Calu3 (cell line): ENCODE results near the gene OR51A2. TPM values are rescaled to one million over a fixed set of nuclear protein-coding genes. Genes with fewer than 3 reads are reported as not detected.

Experiments used
- BruUV-seq: library from RNA; stranded (reverse); fragments of 400-500 nt; replicated peaks from 2 replicates; lab custom pipeline; 2021; lab: Mats Ljungman, UMichigan
- CTCF ChIA-PET: fragments of 300-600 bp; sonication (Branson Sonifier 250); formaldehyde crosslinking; loops from one replicate; lab custom pipeline; 2022; ENCODE audit warnings: antibody characterized with exemption; lab: Charles Lee
- DNase-seq: peaks from one replicate; pipeline ENCODE4 v3.0.0; 2022
- H3K27ac Mint-ChIP-seq: one replicate; pipeline ENCODE4 v1.8.0; 2022; ENCODE audit warnings: mixed read lengths; ENCODE audit not compliant: unreplicated experiment
- H3K27me3 Mint-ChIP-seq: one replicate; pipeline ENCODE4 v1.8.0; 2022; ENCODE audit warnings: mixed read lengths; ENCODE audit not compliant: unreplicated experiment
- H3K36me3 Mint-ChIP-seq: one replicate; pipeline ENCODE4 v1.8.0; 2022; ENCODE audit warnings: mild to moderate bottlenecking, moderate library complexity, mixed read lengths; ENCODE audit not compliant: insufficient read depth, unreplicated experiment
- H3K4me1 Mint-ChIP-seq: one replicate; pipeline ENCODE4 v1.8.0; 2022; ENCODE audit warnings: mild to moderate bottlenecking, low read depth, mixed read lengths; ENCODE audit not compliant: unreplicated experiment
- H3K4me3 Mint-ChIP-seq: one replicate; pipeline ENCODE4 v1.8.0; 2022; ENCODE audit warnings: mild to moderate bottlenecking, low read depth, moderate library complexity, mixed read lengths; ENCODE audit not compliant: unreplicated experiment
- H3K9me3 Mint-ChIP-seq: one replicate; pipeline ENCODE4 v1.8.0; 2022; ENCODE audit warnings: low read depth, mixed read lengths; ENCODE audit not compliant: unreplicated experiment
- intact Hi-C: fragments of 100-400 bp; cut with micrococcal nuclease; formaldehyde crosslinking; loops from one replicate; pipeline ENCODE4 v1.10.0; 2022; ENCODE audit not compliant: unreplicated experiment
- total RNA-seq: library from RNA; stranded (reverse); gene quantifications from 2 replicates; pipeline ENCODE4 v1.2.3, GENCODE V29; 2022
- TF ChIP-seq, protein P1 (sequence below): fragments of 200-600 bp; IDR thresholded peaks from one replicate; pipeline ENCODE4 v1.8.0; 2022; ENCODE audit warnings: antibody characterized with exemption; ENCODE audit not compliant: unreplicated experiment

OR51A2 gene
- total RNA-seq, 1 experiment from 2014 or later = not detected

DNA sequence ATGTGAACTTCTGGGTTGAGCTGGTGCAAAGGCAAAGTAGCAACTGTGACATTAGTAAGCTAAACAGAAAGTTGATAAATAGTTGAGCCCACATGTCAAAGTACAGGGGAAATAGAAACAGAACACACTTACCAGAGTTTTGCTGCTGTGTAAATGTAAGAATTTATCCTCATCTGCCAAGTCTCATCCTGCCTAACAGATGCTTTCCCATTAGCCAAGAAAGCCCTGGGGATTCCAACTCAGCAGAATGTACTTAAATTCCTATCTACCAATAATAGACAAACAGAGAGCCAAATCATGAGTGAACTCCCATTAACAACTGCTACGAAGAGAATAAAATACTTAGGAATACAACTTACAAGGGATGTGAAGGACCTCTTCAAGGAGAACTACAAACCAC is 7.3 kb upstream of the OR51A2 start:
- no peaks in the 10 kb centered on the region for H3K36me3 Mint-ChIP-seq
- H3K27me3 Mint-ChIP-seq = no peaks in the 10 kb centered on the region
- TF ChIP-seq, protein P1, sequence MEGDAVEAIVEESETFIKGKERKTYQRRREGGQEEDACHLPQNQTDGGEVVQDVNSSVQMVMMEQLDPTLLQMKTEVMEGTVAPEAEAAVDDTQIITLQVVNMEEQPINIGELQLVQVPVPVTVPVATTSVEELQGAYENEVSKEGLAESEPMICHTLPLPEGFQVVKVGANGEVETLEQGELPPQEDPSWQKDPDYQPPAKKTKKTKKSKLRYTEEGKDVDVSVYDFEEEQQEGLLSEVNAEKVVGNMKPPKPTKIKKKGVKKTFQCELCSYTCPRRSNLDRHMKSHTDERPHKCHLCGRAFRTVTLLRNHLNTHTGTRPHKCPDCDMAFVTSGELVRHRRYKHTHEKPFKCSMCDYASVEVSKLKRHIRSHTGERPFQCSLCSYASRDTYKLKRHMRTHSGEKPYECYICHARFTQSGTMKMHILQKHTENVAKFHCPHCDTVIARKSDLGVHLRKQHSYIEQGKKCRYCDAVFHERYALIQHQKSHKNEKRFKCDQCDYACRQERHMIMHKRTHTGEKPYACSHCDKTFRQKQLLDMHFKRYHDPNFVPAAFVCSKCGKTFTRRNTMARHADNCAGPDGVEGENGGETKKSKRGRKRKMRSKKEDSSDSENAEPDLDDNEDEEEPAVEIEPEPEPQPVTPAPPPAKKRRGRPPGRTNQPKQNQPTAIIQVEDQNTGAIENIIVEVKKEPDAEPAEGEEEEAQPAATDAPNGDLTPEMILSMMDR = no peak
- no peak for DNase-seq
- H3K9me3 Mint-ChIP-seq = peaks cover 2% of the 10 kb centered on the region
- intact Hi-C loops = no loop called here
- no peaks in the 10 kb centered on the region for H3K4me1 Mint-ChIP-seq
- no peak overlapping the region for H3K4me3 Mint-ChIP-seq
- CTCF ChIA-PET = no interaction called here
- H3K27ac Mint-ChIP-seq = no peak overlapping the region
- no TSS peak for BruUV-seq

GRCh38 chr11:4960877-4961276 is 5.4 kb upstream of the OR51A2 start:
- intact Hi-C loops = no loop called here
- no peaks in the 10 kb centered on the region for H3K27me3 Mint-ChIP-seq
- peaks cover 2% of the 10 kb centered on the region for H3K9me3 Mint-ChIP-seq
- H3K36me3 Mint-ChIP-seq = no peaks in the 10 kb centered on the region
- CTCF ChIA-PET = no interaction called here
- no peaks in the 10 kb centered on the region for H3K4me1 Mint-ChIP-seq
- H3K27ac Mint-ChIP-seq = no peak overlapping the region
- TF ChIP-seq, protein P1 = no peak
- no TSS peak for BruUV-seq
- DNase-seq = no peak
- H3K4me3 Mint-ChIP-seq = no peak overlapping the region

GRCh38 chr11:4957396-4957795 is 1.9 kb upstream of the OR51A2 start:
- DNase-seq = no peak
- Mint-ChIP-seq H3K4me1 (no peaks in the 10 kb centered on the region), H3K27me3 (no peaks in the 10 kb centered on the region), H3K9me3 (no peaks in the 10 kb centered on the region), H3K27ac (no peak overlapping the region), H3K4me3 (no peak overlapping the region), H3K36me3 (no peaks in the 10 kb centered on the region)
- CTCF ChIA-PET = no interaction called here
- no TSS peak for BruUV-seq
- TF ChIP-seq, protein P1 = no peak
- intact Hi-C loops = no loop called here

GRCh38 chr11:4947505-4947904 is 8.0 kb downstream of the OR51A2 start, which contains the start of gene OR51A4:
Gene OR51A4, minus strand, starts transcription at chr11:4947605. Its CDS starts 505 bp downstream, at chr11:4947100.
- Mint-ChIP-seq H3K9me3 (no peaks in the 10 kb centered on the region), H3K4me1 (no peaks in the 10 kb centered on the region), H3K36me3 (no peaks in the 10 kb centered on the region), H3K27me3 (no peaks in the 10 kb centered on the region), H3K27ac (no peak within 1 kb of the TSS), H3K4me3 (no peak within 1 kb of the TSS)
- BruUV-seq = no TSS peak
- CTCF ChIA-PET = no interaction called here
- TF ChIP-seq, protein P1 = no peak
- DNase-seq = no peak
- intact Hi-C loops = no loop called here
